ENCODE data around the gene SIRPB1.
"Not testable (repeated sequence)": the region's sequence is repeated elsewhere in the genome, so short reads cannot be mapped to it uniquely, and the experiment has no call there.

DNA sequence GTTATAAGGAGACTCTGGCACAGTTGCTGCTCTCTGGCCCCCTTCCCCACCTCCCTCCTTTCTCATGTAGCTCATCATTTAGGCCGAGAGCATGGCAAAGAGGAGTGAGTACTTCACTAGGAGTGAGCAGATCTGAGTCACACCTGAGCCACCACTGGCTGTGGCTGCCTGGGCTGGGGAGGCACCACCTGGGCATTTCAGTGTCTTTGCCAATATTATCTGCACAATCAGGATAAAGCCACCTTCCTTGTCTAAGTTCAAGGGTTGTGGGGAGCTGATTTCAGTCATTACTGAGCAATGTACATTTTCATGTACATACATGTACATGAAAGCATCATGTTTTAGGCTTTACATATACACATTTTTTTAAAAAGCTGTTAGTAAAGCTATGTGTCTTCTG lies 43.8 kb downstream of the SIRPB1 start:
- TF ChIP-seq, protein P1, sequence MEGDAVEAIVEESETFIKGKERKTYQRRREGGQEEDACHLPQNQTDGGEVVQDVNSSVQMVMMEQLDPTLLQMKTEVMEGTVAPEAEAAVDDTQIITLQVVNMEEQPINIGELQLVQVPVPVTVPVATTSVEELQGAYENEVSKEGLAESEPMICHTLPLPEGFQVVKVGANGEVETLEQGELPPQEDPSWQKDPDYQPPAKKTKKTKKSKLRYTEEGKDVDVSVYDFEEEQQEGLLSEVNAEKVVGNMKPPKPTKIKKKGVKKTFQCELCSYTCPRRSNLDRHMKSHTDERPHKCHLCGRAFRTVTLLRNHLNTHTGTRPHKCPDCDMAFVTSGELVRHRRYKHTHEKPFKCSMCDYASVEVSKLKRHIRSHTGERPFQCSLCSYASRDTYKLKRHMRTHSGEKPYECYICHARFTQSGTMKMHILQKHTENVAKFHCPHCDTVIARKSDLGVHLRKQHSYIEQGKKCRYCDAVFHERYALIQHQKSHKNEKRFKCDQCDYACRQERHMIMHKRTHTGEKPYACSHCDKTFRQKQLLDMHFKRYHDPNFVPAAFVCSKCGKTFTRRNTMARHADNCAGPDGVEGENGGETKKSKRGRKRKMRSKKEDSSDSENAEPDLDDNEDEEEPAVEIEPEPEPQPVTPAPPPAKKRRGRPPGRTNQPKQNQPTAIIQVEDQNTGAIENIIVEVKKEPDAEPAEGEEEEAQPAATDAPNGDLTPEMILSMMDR (conservative IDR thresholded peaks at IDR 0.05 in 1 of 2, IDR thresholded peaks at IDR 0.05 in 1 of 2; ENCODE audit: extremely low read depth in 1 of 2, insufficient read depth in 1 of 2, low read depth in 1 of 2, low read length in 2 of 2) = not testable (repeated sequence)
- TF ChIP-seq EZH2 (IDR thresholded peaks at IDR 0.05; ENCODE audit: borderline replicate concordance, low read length) = not testable (repeated sequence)
